Activated naive CD4-positive, alpha-beta T cell treated with anti-CD3 and anti-CD28 coated beads, Interleukin-2, amount 50 U/mL, for 72 hours (primary cell): Measurements from ENCODE around the gene DAPK1. TPM values are rescaled to one million over a fixed set of nuclear protein-coding genes. Genes with fewer than 3 reads are reported as not detected.

Experiments
- ATAC-seq, 2 donors: fragments of 150-1000 bp; cut with Tn5 transposase; 2 replicates each; pipeline ENCODE4 v1.10.0; 2021; ENCODE audit warnings: mild to moderate bottlenecking in 2 of 2, moderate library complexity in 2 of 2
- DNase-seq, 2 donors: peaks; one replicate each; pipeline ENCODE4 v3.0.0; 2021 to 2022; ENCODE audit warnings: low spot score in 2 of 2
- H3K27ac Mint-ChIP-seq, 2 donors: one replicate each; pipeline ENCODE4 v1.8.0; 2022; ENCODE audit warnings: mild to moderate bottlenecking in 2 of 2, mixed read lengths in 2 of 2
- H3K36me3 Mint-ChIP-seq, 2 donors: one replicate each; pipeline ENCODE4 v1.8.0; 2022; ENCODE audit warnings: mixed read lengths in 2 of 2
- H3K9me3 Mint-ChIP-seq, 2 donors: one replicate each; pipeline ENCODE4 v1.8.0; 2022; ENCODE audit warnings: mixed read lengths in 2 of 2
- total RNA-seq, 2 donors: library from RNA; stranded (reverse); gene quantifications; one replicate each; pipeline ENCODE4 v1.2.3, GENCODE V29; 2022

Gene DAPK1
- total RNA-seq, 2 donors from 2014 or later, result 1.6 to 2.3 TPM

DNA sequence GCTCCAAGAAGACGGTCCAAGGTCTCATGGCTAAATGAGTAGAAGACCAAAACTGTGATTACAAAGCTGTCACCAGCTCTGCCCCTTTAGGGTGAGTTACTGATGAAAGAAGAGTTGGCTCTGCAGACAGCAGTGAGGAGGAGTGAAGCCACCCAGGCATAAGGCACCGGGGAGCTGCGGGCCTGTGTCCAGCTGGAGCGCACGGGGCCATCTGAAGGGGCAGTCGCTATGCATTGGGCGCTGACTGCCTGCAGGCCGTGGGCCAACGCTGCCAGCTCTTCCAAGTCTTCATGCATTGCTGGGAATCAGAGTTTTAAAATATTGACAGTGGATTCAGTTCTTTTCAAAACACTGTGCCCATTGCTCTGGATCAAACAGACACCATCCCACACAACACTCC, 70.3 kb downstream of the DAPK1 start:
- no peak for DNase-seq
- ATAC-seq, result no peak
- no peak overlapping the region for H3K27ac Mint-ChIP-seq
- peaks cover 0 to 4% of the 10 kb centered on the region in 2 donors for H3K9me3 Mint-ChIP-seq
- no peaks in the 10 kb centered on the region for H3K36me3 Mint-ChIP-seq

DNA sequence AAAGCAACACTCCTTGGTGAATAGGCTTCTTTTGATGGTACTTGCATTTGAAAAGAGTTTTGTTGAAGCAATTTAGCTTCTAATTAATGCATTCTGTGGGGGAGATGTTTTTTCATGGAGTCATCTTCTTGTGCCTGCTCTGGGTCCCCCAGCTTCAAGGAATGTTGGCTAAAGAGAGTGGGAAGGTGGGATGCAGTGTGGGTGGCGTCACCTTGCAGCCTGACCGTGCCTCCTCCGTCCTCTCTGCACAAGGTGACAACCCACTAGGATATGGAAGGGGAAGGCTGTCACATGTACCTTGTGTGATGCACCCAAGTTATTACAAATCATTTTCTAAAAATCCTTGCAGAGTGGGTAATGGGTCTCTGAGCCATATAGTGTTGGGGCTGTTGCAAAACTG, 70.7 kb downstream of the DAPK1 start:
- H3K9me3 Mint-ChIP-seq, result peaks cover 0 to 4% of the 10 kb centered on the region in 2 donors
- H3K36me3 Mint-ChIP-seq, result no peaks in the 10 kb centered on the region
- ATAC-seq (no peak), DNase-seq (no peak)
- no peak overlapping the region for H3K27ac Mint-ChIP-seq

DNA sequence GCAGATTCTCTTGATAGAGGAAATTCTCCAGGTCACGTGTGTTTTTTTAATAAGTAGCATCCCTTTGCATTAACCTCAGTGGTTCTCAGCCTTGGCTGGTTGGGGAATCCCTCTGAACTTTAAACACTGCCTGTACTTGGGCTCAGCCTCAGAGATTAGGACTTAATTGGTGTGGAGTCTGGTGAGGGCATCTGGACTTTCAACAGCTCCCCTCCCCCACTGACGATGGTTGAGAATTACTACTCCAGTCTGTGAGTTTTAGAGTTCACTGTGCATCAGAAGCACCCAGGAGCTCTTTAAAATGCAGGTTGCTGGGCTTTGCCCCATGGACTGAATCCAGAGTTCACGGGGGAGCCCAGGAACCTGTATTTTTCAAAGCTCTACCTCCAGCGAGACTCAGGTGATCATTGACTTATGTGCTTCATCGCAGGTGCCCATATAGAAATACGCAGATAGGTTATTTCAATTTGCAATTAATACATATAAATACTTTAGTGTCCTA, 71.4 kb downstream of the DAPK1 start:
- no peak for DNase-seq
- Mint-ChIP-seq H3K36me3 (no peaks in the 10 kb centered on the region), H3K9me3 (peaks cover 0 to 1% of the 10 kb centered on the region in 2 donors), H3K27ac (no peak overlapping the region)
- ATAC-seq, result no peak

DNA sequence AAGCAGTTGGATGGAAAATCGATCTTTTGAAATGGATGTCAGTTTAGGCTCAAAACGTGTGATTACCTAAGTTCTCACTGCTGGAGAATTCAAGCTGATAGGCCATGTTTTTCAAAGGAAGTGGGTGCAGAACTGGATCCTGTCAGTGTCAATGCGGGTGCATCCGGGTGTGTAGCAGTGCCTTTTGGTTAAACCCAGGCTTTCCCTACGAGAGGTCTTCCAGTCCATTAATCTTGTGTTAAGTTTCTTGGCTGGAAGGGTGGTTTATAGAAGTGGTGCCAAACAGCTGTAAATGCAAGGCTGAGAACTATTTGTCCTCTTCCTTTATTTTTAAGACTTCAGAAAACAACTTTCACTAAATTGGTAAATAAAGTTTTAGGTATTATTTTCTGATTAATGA, 71.9 kb downstream of the DAPK1 start:
- ATAC-seq, result no peak
- H3K27ac Mint-ChIP-seq, result no peak overlapping the region
- DNase-seq, result no peak

DNA sequence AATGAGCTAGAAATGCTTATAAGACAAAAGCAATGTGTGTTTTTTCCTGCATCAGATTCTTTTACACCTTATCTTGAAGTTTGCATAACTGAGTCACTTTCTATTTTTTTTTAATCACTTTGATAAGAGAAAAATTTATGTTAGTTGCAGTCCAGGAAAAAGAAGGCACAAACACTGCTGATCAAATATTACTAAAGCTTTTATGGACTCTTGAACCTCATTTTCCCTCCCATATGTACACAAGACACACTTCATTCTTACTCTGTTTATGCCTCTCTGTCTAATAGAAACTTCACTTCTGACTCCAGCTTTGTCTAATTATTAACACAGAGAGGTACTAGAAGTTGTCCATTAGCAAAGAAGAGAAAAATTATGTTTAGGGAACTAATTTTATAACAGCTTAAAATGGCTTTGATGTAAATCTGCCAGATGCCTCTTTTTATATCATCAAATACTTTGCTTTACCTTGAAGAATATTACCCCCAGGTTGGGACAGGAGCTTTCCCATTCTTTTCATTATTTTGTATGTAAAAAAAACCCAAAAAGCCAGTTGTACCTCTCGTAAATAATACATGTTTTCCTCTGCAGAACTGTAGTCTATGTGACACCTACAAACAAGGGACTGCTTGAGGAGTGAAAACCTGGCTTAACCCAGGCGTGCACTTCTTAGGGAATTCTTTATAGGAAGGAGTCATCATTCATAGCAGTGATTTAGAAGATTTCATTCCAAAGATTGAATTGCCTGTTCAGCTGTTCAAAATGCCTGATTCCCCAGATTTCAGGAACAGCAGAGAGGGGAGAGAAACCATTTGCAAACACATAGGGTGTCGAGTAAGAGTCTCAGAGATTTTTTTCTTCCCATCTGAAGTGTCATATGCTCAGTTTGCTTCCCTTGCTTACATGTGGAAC, 72.6 kb downstream of the DAPK1 start:
- no peak for DNase-seq
- H3K9me3 Mint-ChIP-seq, result no peaks in the 10 kb centered on the region

More for the DNA sequence above, 71.9 kb downstream of the DAPK1 start:
- H3K36me3 Mint-ChIP-seq, result no peaks in the 10 kb centered on the region
- H3K9me3 Mint-ChIP-seq, result no peaks in the 10 kb centered on the region

DNA sequence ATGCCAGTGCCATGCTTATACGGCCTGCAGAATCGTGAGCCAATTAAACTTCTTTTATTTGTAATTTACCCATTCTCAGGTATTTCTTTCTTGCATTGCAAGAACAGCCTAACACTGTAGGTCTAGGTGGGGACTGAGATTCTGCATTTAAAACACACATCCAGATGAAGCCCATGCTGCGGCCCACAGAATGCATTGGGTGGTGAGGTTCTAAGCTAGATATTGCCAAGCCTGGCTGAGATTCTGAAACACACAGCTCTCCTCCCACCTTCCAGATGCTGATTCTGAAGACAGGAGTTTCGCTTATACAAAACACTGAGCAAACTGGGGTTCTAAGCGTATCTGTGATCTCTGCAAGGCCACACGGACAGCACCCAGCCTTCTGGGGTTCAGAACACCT, 75.1 kb downstream of the DAPK1 start:
- no peaks in the 10 kb centered on the region for H3K36me3 Mint-ChIP-seq
- ATAC-seq (no peak), DNase-seq (no peak)
- no peak overlapping the region for H3K27ac Mint-ChIP-seq
- H3K9me3 Mint-ChIP-seq, result no peaks in the 10 kb centered on the region

More for the DNA sequence above, 72.6 kb downstream of the DAPK1 start:
- Mint-ChIP-seq H3K36me3 (no peaks in the 10 kb centered on the region), H3K27ac (no peak overlapping the region)
- no peak for ATAC-seq

DNA sequence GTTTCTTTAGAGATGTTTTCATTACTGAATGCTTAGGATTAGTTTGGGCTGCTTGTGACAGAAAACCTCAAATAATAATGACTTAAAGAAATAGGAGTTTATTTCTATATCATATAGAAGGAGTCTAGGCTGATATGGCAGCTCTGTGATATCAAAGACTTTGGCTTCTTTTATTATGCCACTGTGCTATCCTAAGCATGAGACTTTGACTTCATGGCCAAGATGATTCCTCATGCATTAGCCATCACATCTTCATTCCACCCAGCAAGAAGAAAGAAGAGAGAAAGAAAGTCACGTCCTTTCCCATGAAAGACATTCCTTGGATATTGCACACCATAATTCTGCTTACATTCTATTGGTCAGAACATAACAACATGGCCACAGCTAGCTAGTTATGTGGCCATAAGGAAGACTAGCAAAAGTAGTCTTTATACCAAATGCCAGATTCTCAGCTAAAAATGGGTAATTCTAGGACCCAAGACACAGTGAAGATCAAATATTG, 76.2 kb downstream of the DAPK1 start:
- ATAC-seq, result no peak
- Mint-ChIP-seq H3K36me3 (no peaks in the 10 kb centered on the region), H3K27ac (no peak overlapping the region), H3K9me3 (no peaks in the 10 kb centered on the region)
- no peak for DNase-seq

DNA sequence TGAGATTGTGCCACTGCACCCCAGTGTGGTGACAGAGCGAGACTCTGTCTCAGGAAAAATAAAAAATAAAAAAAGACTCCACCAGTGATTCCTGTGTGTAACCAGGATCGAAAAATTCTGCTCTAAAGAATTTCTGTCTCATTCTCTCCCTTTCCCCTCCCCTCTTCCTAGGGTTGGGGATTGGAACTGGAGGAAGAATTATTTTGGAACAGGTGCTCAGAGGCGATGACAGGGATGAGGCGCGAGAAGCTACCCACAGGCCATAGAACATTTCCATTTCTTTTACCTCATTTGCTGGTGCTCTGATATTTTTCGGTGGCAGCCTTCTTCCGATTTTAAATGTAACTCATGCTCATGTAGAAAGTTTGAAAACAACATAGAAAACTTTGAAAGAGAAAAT, 80.1 kb downstream of the DAPK1 start:
- H3K36me3 Mint-ChIP-seq, result no peaks in the 10 kb centered on the region
- no peaks in the 10 kb centered on the region for H3K9me3 Mint-ChIP-seq
- ATAC-seq (no peak), DNase-seq (no peak)
- H3K27ac Mint-ChIP-seq, result no peak overlapping the region

DNA sequence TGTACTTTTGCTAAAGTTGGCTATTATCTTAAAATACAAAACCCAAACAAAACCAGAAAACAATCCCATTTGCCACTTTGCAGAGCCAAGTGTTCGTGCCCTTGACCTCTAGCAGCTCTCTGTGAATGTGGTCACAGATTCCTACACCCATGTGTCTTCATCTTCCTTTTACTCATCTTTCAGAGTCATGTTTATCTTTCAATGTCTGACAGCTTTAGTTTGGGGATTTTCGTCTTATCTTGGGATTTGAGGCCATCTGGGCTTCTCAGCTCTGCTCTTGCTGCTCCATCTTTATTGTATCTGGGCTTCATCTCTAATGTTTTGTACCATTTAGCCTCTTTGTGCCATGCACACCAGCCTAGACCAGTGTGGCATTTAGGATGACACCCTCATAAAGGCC, 81.0 kb downstream of the DAPK1 start:
- H3K9me3 Mint-ChIP-seq, result no peaks in the 10 kb centered on the region
- ATAC-seq (no peak), DNase-seq (no peak)
- no peaks in the 10 kb centered on the region for H3K36me3 Mint-ChIP-seq
- H3K27ac Mint-ChIP-seq, result no peak overlapping the region

DNA sequence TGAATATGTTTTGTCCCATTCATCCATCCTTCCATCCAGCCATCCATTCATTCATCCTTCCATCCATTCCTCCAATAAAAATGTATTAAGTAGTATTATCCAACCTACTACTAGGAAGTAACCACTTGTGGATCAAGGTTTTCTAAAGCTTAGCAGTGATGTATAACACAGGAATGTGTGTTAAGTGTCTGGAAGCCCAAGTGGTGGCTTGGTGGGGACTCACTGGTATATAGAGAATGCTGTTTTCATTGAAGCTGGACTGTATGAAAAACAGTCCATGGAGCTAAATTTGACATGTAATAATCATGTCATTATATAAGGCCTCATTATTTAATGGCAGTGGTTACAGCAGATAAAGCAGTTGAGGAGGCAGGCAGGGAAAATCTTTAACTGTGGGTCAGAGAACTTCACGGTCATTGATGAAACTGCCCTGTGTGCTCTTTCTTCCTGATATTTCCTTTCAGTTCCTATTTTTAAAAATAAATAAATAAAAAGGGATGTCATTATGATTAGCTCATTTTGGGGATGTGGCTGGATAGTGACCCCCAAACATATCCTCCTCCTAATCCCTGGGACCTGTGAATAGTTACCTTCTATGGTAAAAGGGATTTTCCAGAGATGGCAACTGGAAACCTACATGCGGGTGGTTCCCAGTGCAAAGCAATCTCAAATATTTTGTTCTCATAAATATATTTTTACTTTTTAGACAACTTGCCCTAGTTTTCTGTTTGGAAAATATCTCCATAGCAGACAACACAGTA, 82.3 kb downstream of the DAPK1 start:
- Mint-ChIP-seq H3K36me3 (no peaks in the 10 kb centered on the region), H3K9me3 (no peaks in the 10 kb centered on the region), H3K27ac (no peak overlapping the region)
- DNase-seq (no peak), ATAC-seq (no peak)

DNA sequence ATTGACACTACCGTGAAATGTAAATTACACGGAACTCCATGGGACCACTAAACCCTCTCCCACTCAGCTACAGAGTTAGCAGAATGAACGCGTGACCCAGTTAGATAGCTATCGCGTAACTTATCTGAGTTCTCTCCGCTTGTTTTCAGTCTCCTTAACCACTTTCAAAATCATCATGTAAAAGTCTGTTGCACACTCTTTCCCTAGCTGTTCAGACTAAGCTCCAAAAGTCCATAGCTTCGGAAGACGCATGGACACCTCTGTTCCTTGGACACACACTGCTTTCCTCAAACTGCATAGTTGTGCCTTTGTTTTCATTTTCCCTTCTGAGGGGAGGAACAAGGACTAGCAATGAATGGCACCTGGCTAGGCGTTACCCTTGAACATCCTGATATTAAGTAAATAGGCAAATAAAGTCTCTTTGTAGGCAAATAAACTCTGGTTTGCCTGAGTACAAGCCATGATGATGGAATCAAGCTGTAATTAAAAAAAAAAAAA, 83.3 kb downstream of the DAPK1 start:
- DNase-seq (no peak), ATAC-seq (no peak)
- H3K36me3 Mint-ChIP-seq, result no peaks in the 10 kb centered on the region
- no peaks in the 10 kb centered on the region for H3K9me3 Mint-ChIP-seq
- no peak overlapping the region for H3K27ac Mint-ChIP-seq

DNA sequence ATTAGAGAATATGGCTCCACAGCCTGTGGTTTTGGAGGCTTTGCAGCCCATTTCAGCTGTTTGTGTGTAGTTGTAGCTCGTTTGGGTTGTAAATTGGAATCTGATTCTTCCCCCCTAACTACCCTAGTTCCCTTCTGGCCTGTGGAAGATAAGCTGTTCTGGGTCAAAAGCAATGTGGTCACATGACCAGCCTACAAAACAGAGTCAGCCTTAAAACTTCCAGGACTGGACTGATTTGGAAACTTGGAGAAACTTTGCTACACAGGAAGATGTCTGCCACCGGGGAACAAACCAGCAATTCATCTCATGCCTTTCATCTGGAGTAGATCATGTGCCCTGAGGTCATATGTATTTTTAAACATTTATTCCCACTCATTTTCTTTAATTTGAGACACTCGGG, 83.8 kb downstream of the DAPK1 start:
- no peaks in the 10 kb centered on the region for H3K9me3 Mint-ChIP-seq
- no peaks in the 10 kb centered on the region for H3K36me3 Mint-ChIP-seq
- ATAC-seq (no peak), DNase-seq (no peak)
- no peak overlapping the region for H3K27ac Mint-ChIP-seq

DNA sequence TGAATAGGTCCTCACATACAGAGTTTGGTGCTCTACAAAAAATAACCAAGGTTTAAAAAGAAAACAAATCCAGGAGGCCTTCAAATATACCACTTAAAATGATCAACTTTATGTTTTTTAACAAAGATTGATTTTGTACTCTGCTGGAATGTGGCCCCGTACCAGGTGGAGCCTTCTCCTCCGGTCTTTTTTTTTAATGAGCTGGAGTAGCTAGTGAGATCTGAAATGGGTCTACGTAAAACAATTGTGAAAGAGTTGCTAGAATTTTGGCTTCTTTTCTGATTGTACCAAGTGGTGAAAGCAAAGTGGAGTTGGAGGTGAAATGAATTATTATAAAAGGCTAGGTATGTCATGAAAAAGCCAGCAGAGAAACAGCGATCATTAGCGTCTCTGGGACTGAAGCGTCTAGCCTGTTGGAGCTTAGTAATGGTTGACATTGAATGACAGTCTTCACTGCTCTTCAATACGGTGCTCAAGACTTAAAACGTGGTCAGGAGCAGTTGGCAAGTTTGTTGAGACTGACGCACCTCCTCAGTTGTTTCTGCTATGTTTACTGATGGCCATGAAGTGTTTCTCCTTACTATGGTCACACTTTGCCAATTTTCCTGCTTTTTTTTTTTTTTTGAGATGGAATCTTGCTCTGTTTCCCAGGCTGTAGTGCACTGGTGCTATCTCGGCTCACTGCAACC, 84.4 kb downstream of the DAPK1 start:
- ATAC-seq, result no peak
- DNase-seq, result no peak
- no peaks in the 10 kb centered on the region for H3K9me3 Mint-ChIP-seq

DNA sequence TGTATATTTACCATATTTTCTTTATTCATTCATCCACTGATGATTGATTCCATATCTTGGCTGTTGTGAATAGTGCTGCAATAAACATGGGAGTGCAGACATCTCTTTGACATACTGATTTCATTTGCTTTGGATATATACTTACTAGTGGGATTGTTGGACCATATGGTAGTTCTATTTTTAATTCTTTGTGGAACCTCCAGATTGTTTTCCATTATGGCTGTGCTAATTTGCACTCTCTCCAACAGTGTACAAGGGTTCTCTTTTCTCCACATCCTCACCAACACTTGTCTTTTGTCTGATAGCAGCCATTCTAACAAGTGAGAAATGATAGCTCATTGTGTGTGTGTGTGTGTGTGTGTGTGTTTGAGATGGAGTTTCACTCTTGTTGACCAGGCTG, 86.7 kb downstream of the DAPK1 start:
- DNase-seq, result no peak
- Mint-ChIP-seq H3K9me3 (no peaks in the 10 kb centered on the region), H3K27ac (no peak overlapping the region), H3K36me3 (no peaks in the 10 kb centered on the region)
- ATAC-seq, result no peak

More for the DNA sequence above, 84.4 kb downstream of the DAPK1 start:
- Mint-ChIP-seq H3K36me3 (no peaks in the 10 kb centered on the region), H3K27ac (no peak overlapping the region)

DNA sequence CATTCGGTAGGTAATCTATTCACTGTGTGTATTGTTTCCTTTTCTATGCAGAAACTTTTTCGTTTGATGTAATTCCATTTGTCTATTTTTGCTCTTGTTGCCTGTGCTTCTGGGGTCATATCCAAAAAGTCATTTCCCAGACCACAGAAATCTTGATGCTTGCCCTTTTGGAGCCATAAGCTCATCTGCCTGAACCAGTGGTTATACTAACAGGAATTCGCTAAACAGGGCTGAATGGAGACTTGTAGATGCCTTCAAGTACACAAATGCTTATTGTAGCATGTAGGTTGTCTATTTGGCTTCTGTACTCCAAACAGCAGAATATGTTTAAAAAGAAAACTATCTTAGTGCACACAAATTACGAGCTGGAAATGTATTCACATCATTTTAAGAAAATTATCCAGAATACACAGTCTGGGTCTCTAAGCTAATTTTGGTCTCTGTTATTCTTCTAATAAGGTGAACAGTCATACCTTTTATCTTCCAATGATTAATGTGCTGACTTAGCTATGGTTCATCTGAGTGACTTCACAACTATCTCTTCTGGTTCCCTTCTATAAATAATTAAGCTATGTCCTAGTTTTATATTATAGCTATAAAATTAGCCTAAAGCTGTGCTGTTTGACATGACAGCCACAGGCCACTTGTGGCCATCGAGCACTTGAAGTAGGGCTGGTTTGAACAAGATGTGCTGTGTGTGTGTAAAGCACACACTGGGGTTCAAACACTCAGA, 87.6 kb downstream of the DAPK1 start:
- DNase-seq (no peak), ATAC-seq (no peak)
- H3K36me3 Mint-ChIP-seq, result no peaks in the 10 kb centered on the region
- H3K9me3 Mint-ChIP-seq, result no peaks in the 10 kb centered on the region
- no peak overlapping the region for H3K27ac Mint-ChIP-seq

DNA sequence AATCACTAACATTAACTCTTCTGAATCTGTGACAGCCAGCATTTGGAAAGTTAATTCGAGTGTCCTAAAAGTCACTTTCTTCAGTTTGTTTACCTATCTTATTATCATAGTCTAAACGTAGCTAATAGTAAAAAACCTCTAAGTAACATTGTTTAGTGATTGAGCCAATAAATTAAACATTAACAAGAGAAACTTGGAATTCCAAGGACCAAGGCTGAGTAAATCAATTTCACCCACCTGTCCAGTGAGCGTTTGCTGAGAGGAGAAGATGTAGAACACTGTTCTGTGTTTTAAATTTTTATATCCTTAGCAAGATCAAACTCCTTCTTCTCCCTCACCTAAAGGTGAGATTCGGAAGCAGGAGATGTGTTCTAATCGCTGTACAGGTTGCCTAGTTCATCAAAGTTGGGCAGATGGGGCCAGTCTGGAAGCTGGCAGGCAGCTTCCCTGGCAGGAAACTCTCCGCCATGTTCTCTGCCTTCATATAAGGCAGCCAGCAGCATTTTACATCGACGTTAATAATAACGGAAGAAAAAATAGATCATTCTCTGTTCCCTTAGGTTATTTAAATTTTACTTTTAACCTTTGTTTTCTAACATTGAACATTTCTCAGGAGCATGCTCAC, 89.2 kb downstream of the DAPK1 start:
- Mint-ChIP-seq H3K36me3 (no peaks in the 10 kb centered on the region), H3K27ac (no peak overlapping the region), H3K9me3 (no peaks in the 10 kb centered on the region)
- ATAC-seq (no peak), DNase-seq (no peak)
